SK-MEL-5 (cell line): Measurements from ENCODE around the gene CTPS2. TPM values are rescaled to one million over a fixed set of nuclear protein-coding genes. Genes with fewer than 3 reads are reported as not detected.

ENCODE experiments used
- DNase-seq: peaks from one replicate; pipeline ENCODE4 v3.0.0-alpha.2; 2016; ENCODE audit warnings: low read depth, low spot score
- in situ Hi-C: cut with HindIII; loops from 2 replicates; pipeline ENCODE4 v1.10.0; 2016; ENCODE audit warnings: low sequenced_read_pairs, high pct_unique_total_duplicates, low pct_unique_long_range_greater_than_20kb
- total RNA-seq: library from RNA; depleted of rRNA; stranded (reverse); fragments of >200 nt; shearing (Covaris generic); gene quantifications from 2 replicates; pipeline ENCODE4 v1.2.3, GENCODE V29; 2014

The CTPS2 gene
- total RNA-seq, 1 experiment from 2014 or later, result 7.4 TPM

DNA sequence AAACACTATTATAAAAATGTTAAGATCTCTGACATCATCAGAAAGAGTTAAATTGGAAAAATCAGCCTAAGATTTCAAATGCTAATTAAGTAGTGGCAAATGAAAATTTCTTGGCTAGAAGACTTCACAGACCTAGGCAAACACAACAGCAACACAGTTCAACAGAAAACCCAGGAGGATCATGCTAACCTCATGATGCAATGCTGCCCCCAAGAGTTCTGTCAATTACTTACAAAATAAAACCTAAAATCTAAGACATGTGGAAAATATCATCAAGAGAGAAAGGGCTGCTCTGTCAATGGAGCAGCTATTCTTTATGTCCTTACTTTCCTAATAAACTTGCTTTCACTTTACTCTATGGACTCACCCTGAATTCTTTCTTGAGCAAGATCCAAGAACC lies 41.5 kb downstream of the CTPS2 start:
- DNase-seq, result peak; percentile 60
- in situ Hi-C loops, result no loop called here

DNA sequence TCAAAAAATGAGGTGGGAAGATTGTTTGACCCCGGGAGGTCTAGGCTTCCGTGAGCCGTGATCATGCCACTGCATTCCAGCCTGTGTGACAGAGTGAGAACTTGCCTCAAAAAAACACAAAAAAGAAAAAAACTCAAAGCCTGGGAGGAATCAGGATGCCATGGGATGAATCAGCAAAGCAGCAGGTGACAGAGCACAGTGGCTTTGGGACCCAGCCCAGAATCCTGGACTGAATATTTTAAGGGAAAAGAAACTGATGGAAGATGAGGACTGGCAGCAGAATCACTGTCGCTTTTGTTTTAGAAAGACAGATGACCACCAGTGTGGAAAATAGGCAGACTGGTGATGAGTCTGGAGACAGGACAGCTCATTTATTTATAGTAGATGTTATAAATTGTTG lies 45.9 kb downstream of the CTPS2 start:
- in situ Hi-C loops, result no loop called here
- DNase-seq, result no peak

DNA sequence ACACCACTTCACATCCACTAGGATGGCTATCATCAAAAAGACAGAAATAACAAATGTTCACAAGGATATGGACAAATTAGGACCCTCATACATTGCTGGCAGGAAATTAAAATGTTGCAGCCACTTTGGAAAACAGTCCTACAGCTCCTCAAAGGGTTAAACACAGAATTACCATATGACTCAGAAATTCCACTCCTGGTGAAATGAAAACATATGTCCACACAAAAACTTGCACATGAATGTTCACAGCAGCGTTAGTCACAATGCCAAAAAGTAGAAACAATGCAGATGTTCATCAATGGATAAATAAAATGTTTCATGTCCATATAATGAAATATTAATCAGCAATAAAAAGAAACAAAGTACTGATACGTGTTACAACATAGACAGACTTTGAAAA lies 47.4 kb downstream of the CTPS2 start:
- no peak for DNase-seq

DNA sequence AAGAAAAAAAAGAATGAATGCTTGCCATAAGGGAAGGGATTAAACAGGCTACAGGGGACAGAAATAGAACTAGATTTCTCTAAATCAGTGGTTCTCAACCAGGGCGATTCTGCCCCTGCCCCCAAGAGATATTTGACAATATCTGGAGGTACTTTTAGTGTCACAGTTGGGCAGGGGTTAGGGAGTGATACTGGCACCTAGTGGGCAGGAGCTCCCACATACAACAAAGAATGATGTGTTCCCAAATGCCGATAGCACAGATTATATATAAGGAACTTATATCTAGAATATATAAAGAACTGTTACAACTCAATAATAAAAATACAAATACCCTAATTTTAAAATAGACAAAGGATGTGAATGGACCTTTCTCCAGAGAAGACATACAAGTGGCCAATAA lies 47.8 kb downstream of the CTPS2 start:
- in situ Hi-C loops, result no loop called here
- DNase-seq, result no peak

More for the DNA sequence above, 47.4 kb downstream of the CTPS2 start:
- in situ Hi-C loops, result no loop called here

DNA sequence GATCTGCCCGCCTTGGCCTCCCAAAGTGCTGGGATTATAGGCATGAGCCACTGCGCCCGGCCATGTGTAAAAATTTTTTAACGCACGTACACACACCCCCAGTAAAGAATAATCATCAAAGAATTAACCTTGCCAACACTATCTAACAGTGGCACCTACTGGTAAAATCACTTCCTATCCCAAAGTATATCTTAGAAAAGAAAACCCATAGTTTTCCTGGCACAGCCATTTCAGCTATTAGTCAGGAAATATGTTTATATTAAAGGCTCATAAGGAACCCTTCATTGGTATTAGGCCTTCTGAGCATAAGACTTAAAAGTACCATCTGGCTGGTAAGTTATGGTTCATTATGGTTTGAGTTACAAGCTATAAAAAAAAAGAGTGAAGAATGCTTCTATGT lies 48.4 kb downstream of the CTPS2 start:
- in situ Hi-C loops, result no loop called here
- no peak for DNase-seq

DNA sequence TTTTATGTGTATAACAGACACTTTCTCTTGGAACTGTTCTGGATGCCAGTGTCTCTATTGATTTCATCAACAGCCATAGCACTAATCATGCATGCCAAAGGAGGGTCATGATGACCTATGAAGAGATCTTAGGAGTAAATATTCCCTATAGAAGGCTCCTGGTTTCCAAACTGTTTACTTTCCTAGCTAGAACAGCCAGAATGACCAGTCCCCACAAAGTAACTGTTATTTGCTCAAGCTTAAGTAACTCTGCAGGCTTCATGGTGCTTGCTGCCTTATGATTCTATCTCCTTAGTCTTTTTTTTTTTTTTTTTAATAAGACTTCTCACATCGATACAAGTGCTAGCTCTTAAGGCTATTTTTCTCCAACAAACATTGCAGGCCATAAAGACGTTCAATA lies 50.1 kb downstream of the CTPS2 start:
- in situ Hi-C loops, result no loop called here
- DNase-seq, result no peak

DNA sequence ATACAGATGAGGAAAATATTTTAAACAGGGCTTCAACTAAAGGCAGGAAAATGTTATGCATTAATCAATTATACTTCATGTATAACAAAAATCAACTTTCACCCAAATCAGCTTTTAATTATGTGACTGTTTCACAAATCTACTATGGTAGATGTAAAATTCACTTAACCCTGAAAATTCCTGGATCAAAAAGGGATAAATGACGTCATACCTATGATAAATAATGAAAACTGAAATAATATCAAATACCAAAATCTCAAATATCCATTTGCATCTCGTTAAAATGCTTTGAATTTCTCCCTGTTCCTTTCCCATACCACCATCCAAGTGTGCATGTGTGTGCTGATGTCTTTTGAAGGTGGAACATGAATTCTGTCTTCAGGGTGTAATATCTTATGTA lies 51.0 kb downstream of the CTPS2 start:
- in situ Hi-C loops, result no loop called here
- no peak for DNase-seq

DNA sequence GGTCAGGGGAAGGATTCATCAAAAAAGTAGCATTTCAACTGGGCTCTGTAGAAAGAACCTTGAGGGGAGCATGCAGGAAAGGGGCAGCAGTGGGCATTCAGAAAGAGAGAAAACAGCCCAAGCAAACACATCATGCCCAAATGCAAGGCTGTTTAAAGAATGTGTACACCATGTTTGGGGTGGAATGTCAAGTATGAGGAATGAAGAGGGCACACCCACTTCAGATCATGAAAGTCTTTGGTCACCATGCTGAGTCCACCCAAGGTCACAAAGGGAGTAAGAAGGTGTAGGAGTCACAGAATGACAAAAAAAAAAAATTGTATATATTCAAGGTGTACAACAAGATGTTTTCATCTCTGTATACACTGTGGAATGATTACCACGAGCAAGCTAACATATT lies 53.1 kb downstream of the CTPS2 start:
- in situ Hi-C loops, result no loop called here
- no peak for DNase-seq

DNA sequence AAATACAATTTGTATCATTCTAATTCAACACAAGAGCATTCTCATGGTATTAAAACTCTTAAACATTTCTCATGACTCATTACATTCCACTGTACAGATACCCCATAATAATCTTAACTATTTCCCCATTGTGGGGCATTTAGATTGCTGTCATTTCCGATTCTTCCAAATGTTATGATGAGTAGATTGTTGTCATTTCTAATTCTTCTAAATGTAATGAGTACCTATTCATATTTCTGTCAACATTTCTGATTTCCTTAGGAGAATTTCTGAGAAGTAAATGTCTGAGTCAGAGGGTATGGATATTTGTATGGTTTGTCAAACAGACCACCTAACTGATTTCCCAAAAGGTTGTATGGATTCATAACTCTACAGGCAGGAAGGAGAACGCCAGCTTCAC lies 54.2 kb downstream of the CTPS2 start:
- in situ Hi-C loops, result no loop called here
- DNase-seq, result no peak

DNA sequence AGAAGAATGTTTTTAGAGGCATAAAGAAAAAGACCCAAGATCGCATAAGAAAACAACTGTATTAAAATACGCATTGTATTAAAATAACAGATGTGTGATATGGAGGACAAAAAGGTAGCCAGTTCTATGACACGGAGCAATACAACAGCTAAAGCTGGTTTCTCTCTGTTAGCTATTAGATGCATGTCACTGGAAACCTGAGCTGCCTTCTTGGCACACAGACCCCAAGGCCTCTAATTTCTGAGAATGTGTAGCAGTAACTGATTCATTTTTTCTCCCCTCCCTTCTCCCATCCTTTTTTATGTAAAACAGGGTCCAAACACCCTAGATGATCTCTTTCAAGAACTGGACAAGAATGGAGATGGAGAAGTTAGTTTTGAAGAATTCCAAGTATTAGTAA lies 58.4 kb downstream of the CTPS2 start:
- in situ Hi-C loops, result no loop called here

DNA sequence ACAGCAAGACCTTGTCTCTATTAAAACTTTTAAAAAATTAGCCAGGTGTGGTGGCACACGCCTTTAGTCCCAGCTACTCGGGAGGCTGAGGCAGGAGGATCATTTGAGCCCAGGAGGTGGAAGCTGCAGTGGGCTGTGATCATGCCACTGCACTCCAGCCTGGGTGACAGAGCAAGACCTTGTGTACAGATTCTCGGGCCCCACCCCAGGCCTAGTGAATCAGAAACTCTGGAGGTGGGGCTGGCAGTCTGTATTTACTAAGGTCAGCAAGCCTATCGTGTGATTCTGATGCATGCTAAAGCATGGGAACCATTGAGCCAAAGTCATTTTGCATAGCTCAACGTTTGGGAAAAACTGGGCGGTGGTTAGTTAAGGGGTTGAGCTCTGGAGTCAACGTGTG lies 59.0 kb downstream of the CTPS2 start:
- no peak for DNase-seq
- in situ Hi-C loops, result no loop called here

More for the DNA sequence above, 58.4 kb downstream of the CTPS2 start:
- DNase-seq, result no peak

DNA sequence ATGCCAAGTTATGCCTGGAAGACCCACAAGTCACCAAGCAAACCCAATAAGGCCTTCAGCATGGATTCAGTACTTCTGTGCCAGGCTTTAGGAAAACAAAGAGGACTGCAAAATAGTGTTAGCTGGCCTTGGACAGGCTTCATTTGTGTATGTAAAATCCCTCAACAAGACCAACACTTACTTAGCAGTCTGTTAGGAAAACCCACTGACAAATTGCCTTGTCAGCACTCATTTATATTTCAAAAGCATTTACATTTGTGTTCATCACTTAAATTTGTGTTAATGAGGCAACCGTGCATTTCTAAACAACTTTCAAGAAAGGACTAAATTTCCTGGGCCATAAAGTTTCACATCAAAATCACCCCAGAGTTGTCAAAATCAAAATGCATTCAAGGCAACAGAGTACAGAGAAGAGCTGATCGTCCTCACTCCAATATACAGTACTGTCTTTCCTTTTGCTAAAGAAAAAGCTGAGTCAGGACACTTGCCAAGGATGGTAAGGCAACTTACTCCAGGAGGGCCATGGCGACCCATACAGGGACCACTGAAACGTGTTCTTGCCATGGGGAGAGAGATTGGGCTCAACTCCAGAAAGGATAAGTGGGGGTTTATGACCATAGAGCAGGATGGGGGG lies 61.0 kb downstream of the CTPS2 start:
- in situ Hi-C loops, result no loop called here
- DNase-seq, result no peak

DNA sequence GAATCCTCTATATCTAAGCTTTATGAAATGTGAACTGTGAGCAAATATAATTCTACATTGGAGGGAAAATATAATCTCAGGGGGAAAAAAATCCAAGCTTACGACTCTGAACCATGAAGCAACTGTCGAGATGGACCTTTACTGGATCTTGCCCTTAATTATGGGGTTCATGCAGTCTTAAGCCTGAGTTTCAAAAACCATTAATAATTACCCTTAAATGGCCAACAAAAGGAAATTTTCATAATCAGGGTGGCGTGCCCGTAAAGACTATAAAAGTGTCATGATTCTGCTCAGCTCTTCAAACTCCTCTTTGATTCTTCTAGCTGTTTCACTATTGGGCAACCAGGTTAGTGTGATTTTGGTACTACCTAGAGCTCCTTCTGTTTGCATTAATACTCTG lies 62.6 kb downstream of the CTPS2 start, which contains the start of gene S100G:
S100G (plus strand) TSS at position 301 of the 400 bp plus-strand sequence. CDS start 849 bp downstream, outside the sequence.
- no peak for DNase-seq
- in situ Hi-C loops, result no loop called here

DNA sequence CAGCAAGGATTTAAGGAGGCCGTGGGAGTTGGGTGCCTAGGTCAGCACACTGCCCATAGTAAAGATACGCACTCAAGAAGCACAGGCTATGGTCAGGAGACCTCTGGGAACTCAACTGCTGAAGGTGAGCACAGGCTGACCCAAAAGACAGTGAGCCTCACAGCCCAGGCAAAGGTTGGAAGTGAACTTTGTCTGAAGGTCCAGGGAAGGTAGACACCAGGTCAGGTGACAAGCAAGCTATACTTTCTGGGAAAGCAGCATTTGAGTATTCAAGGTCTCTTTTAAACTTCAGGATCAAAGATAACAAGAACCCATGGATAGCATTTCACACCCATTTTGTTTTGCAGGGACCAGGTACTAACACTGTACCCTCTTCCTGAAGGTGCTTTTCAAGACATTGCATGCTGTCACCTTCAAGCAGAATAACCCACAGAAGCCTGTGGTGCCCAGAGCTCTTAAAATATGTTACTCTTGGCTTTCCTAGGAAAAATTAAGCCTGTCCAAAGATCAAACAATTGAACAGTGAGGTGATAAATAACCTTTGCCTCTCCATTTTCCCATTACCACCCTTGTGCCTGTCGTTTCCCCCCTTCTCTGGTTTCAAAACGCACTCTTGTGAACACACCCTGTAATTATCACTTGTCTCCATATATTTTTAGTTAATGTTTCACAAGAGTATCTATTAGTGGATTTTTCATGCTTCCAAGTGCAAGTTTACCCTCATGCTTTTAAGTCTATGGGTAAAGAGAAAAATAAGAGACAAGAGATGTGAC lies 65.9 kb downstream of the CTPS2 start:
- no peak for DNase-seq
- in situ Hi-C loops, result no loop called here

DNA sequence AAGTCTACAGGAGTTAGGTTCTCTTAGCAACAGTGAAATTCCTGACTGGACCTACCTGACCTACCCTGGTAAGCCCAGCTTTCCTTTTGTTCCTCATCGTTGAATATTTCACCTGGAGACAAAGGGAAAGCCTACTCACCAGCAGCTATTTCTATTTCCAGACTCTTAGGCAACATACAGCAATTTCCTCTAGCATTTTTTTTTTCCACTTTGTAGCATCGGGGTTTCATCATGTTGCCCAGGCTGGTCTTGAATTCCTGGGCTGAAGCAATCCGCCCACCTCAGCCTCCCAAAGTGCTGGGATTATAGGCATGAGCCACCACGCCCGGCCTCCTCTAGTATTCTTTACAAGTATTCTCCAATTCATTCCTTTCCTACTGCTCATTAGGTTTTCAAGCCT lies 69.3 kb downstream of the CTPS2 start:
- in situ Hi-C loops, result no loop called here
- DNase-seq, result no peak

DNA sequence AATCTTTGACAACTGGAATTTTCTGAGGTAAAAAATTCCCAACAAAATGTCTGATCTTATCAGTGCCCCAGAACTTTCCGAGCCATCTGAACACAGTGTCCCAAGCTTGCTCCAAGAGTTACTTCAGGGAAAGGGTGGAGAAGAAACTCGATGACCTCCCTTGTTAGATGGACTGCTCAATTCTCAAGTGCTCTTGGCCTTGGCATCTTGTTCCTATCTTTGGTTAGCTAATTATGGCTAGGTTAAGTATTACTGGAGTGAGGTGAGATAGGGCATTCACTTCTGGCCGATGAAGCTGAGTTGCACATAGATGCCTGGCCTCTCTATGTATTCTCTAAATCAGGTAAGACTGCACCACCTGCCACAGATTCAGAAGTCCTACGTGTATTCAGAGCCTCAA lies 71.6 kb downstream of the CTPS2 start:
- no peak for DNase-seq
- in situ Hi-C loops, result no loop called here

DNA sequence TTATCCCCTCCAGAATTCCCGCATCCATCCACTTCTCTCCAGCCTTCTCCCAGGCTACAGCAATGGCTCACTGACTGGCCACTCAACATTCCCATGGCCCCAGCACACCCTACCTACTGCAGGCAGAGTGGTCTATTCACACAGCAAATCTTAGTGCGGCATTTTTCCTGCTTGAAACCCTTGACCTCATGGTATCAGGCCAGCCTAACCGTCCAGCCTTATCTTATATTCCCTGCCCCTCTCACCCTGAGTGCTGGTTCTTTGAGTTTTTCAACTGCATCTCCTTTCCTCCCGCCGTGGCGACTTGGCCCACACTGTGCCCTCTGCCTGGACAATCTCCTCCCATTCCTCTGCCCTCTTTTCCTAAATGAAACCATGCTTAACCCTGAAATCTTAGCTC lies 72.5 kb downstream of the CTPS2 start:
- no peak for DNase-seq
- in situ Hi-C loops, result no loop called here

DNA sequence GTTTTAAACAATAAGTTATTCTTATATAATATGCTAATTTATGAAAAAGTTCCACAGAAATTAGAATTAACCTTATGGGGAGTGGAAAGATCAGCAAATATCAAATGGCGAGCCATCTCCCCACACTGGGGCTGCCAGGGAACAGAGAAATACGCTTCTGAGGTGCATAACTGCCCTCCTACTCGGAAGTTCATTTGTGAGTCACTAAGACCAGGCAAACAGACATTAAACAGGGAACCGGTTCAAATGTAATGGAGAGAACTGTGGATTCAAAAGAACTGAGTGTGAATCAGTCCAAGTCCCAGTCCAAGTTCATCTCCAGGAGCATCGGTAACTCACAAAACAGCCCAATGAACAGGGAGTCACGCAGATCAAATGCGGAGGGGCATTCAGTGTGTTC lies 73.9 kb downstream of the CTPS2 start:
- DNase-seq, result no peak
- in situ Hi-C loops, result no loop called here

DNA sequence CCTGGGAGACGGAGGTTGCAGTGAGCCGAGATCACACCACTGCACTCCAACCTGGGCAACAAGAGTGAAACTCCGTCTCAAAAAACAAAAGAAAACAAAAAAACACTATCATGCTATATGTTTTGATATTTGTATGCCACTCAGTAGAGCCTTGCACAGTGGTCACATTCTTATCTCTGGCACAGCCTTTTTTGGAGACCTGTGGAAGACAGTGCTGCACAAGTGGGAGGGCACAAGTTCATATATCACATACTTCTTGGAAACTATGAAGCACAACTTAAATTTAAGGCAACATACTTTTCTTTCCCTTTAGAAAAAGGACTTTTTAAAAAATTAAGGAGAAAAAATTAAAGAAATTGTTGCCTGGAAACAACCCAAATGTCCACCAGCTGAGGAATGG lies 76.9 kb downstream of the CTPS2 start:
- in situ Hi-C loops, result no loop called here
- DNase-seq, result no peak
